Fibroblast of lung (primary cell): ENCODE data around the gene SUSD6. TPM values are rescaled to one million over a fixed set of nuclear protein-coding genes. Genes with fewer than 3 reads are reported as not detected.

ENCODE experiments used
- DNase-seq, 2 donors: peaks; one replicate each; pipeline versions ENCODE4 v3.0.0 to v3.0.0-alpha.2; 2010; ENCODE audit warnings: low read depth in 2 of 2
- H2AFZ ChIP-seq: 2 replicates; pipeline ENCODE4 v1.5.1; 2012; ENCODE audit warnings: low read length, control low read depth, inconsistent platforms
- H3K27ac ChIP-seq: 2 replicates; pipeline ENCODE4 v1.5.1; 2011; ENCODE audit warnings: low read length, control low read depth; ENCODE audit not compliant: insufficient read depth
- H3K27me3 ChIP-seq: 2 replicates; pipeline ENCODE4 v1.5.1; 2011; ENCODE audit warnings: mild to moderate bottlenecking, low read length; ENCODE audit not compliant: control insufficient read depth, insufficient read depth
- H3K36me3 ChIP-seq: 2 replicates; pipeline ENCODE4 v1.5.1; 2011; ENCODE audit warnings: low read length; ENCODE audit not compliant: control insufficient read depth, insufficient read depth
- H3K4me1 ChIP-seq: 2 replicates; pipeline ENCODE4 v1.5.1; 2011; ENCODE audit warnings: low read length; ENCODE audit not compliant: control insufficient read depth, insufficient read depth; ENCODE audit errors: extremely low read depth
- H3K4me2 ChIP-seq: 2 replicates; pipeline ENCODE4 v1.5.1; 2011; ENCODE audit warnings: low read length, control low read depth; ENCODE audit not compliant: insufficient read depth; ENCODE audit errors: extremely low read depth
- H3K4me3 ChIP-seq, 4 experiments: fragments of 200-600 bp in 1 of 4; sonication (generic) in 1 of 4; replicated peaks in 1 of 4; 2 replicates each; pipeline ENCODE4 v1.5.1; 2011 to 2016; ENCODE audit warnings: low read length in 4 of 4, low read depth in 3 of 4, mild to moderate bottlenecking in 3 of 4, control low read depth in 2 of 4, inconsistent platforms in 1 of 4, mixed read lengths in 1 of 4; ENCODE audit not compliant: insufficient read depth in 1 of 4; ENCODE audit errors: control extremely low read depth in 1 of 4
- H3K79me2 ChIP-seq: 2 replicates; pipeline ENCODE4 v1.5.1; 2012; ENCODE audit warnings: mild to moderate bottlenecking, low read length, inconsistent platforms; ENCODE audit not compliant: control insufficient read depth, insufficient read depth
- H3K9ac ChIP-seq: 2 replicates; pipeline ENCODE4 v1.5.1; 2011; ENCODE audit warnings: mild to moderate bottlenecking, low read length, control low read depth; ENCODE audit not compliant: insufficient read depth
- H3K9me3 ChIP-seq: 2 replicates; pipeline ENCODE4 v1.5.1; 2012; ENCODE audit warnings: low read depth, low read length; ENCODE audit not compliant: control insufficient read depth, insufficient read depth
- H4K20me1 ChIP-seq: 2 replicates; pipeline ENCODE4 v1.5.1; 2011; ENCODE audit warnings: low read length; ENCODE audit not compliant: control insufficient read depth, insufficient read depth; ENCODE audit errors: extremely low read depth
- CTCF ChIP-seq, 2 donors: IDR thresholded peaks in 1 of 2; conservative IDR thresholded peaks in 1 of 2; 1 replicate in 1 of 2; 2 replicates in 1 of 2; pipeline ENCODE4 v1.5.1; 2011 to 2012; ENCODE audit warnings: low read length in 2 of 2, control low read depth in 1 of 2, inconsistent platforms in 1 of 2, low read depth in 1 of 2, mild to moderate bottlenecking in 1 of 2
- EZH2 ChIP-seq: IDR thresholded peaks from 2 replicates; pipeline ENCODE4 v1.5.1; 2012; ENCODE audit warnings: low read length, control low read depth, mild to moderate bottlenecking; ENCODE audit errors: missing control alignments
- polyA plus RNA-seq, 2 donors: library from polyadenylated mRNA; depleted of rRNA in 1 of 2; stranded (reverse) in 1 of 2; unstranded in 1 of 2; fragments of >200 nt; gene quantifications; 2 replicates each; pipeline ENCODE4 v1.2.1, GENCODE V29; 2011 to 2012; ENCODE audit warnings: missing spikeins in 1 of 2
- total RNA-seq: library from RNA; depleted of rRNA; stranded (reverse); fragments of >200 nt; gene quantifications from 2 replicates; pipeline ENCODE4 v1.2.1, GENCODE V29; 2014

Gene SUSD6
- total and polyA plus RNA-seq, 2 donors (not counting 1 experiment from before 2014, with no cell fraction given), result 9.1 to 11.4 TPM

- Histone ChIP-seq H3K9ac (no peak overlapping the region), H3K36me3 (no peaks in the 10 kb centered on the region), H3K27me3 (no peaks in the 10 kb centered on the region), H3K4me1 (no peaks in the 10 kb centered on the region), H3K27ac (no peak overlapping the region), H3K4me2 (no peak overlapping the region), H3K4me3 (no peak overlapping the region), H3K9me3 (no peaks in the 10 kb centered on the region), H2AFZ (no peak overlapping the region), H3K79me2 (no peaks in the 10 kb centered on the region), H4K20me1 (no peaks in the 10 kb centered on the region)
- TF ChIP-seq EZH2 (no peak), CTCF (conservative IDR thresholded peaks at IDR 0.05 in 1 of 2, IDR thresholded peaks at IDR 0.05 in 1 of 2; ENCODE audit: low read depth in 1 of 2, low read length in 2 of 2) (peak in 1 of 2 donors; percentile 7)
- peak; percentile 67 to 77 for DNase-seq
Observed at GRCh38 chr14:69685716-69686115, 74.3 kb downstream of the SUSD6 start.

- Histone ChIP-seq H3K79me2 (no peaks in the 10 kb centered on the region), H4K20me1 (no peaks in the 10 kb centered on the region), H3K9me3 (no peaks in the 10 kb centered on the region), H3K27ac (no peak overlapping the region), H3K4me3 (no peak overlapping the region), H3K4me2 (no peak overlapping the region), H3K36me3 (no peaks in the 10 kb centered on the region), H3K27me3 (no peaks in the 10 kb centered on the region), H2AFZ (no peak overlapping the region), H3K9ac (no peak overlapping the region), H3K4me1 (no peaks in the 10 kb centered on the region)
- TF ChIP-seq CTCF (conservative IDR thresholded peaks at IDR 0.05 in 1 of 2, IDR thresholded peaks at IDR 0.05 in 1 of 2; ENCODE audit: low read depth in 1 of 2, low read length in 2 of 2) (no peak), EZH2 (no peak)
- DNase-seq, result no peak
Observed at GRCh38 chr14:69687606-69688298, 76.4 kb downstream of the SUSD6 start.

- TF ChIP-seq CTCF (conservative IDR thresholded peaks at IDR 0.05 in 1 of 2, IDR thresholded peaks at IDR 0.05 in 1 of 2; ENCODE audit: low read depth in 1 of 2, low read length in 2 of 2), result no peak
- TF ChIP-seq EZH2, result no peak
- Histone ChIP-seq H3K9me3 (no peaks in the 10 kb centered on the region), H4K20me1 (no peaks in the 10 kb centered on the region), H3K4me2 (no peak overlapping the region), H3K27ac (no peak overlapping the region), H3K36me3 (no peaks in the 10 kb centered on the region), H3K9ac (no peak overlapping the region), H3K4me3 (no peak overlapping the region), H3K79me2 (no peaks in the 10 kb centered on the region), H3K27me3 (no peaks in the 10 kb centered on the region), H3K4me1 (no peaks in the 10 kb centered on the region), H2AFZ (no peak overlapping the region)
- no peak for DNase-seq
Observed at GRCh38 chr14:69688299-69688649, 76.9 kb downstream of the SUSD6 start.
